Astrocyte of the cerebellum (primary cell): ENCODE results near the gene HSDL2.

ENCODE experiments used
- DNase-seq: peaks from one replicate; pipeline ENCODE4 v3.0.0-alpha.2; 2011; ENCODE audit warnings: low read depth
- H3K4me3 ChIP-seq: 2 replicates; pipeline ENCODE4 v1.5.1; 2011; ENCODE audit warnings: mild to moderate bottlenecking, low read depth, low read length, moderate library complexity
- in situ Hi-C: cut with HindIII; loops from 2 replicates; pipeline ENCODE4 v1.10.0; 2017; ENCODE audit warnings: low sequenced_read_pairs
- TF ChIP-seq, protein P1 (sequence below): IDR thresholded peaks from 2 replicates; pipeline ENCODE4 v1.5.1; 2012; ENCODE audit warnings: low read length, low read depth, moderate library complexity, mild to moderate bottlenecking; ENCODE audit errors: missing control alignments

The HSDL2 gene

DNA sequence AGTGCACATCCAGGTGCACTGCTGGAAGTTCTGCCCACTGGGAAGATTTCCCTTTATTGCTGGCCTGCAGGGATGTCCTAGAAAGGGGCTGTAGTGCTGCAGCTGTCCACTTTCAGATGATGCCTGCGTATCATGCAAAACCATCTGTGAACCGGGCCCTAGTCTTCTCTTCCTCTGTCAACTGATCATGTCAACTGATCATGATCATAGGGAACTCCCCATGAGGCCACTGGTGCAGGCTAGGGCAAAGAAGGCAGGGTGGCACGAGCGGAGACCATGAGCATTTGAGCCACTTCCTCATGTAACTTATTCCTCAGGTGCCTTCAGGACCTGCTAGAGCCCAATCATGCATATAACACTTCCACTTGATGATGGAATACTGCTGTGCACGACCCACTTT lies 4.5 kb upstream of the HSDL2 start:
- DNase-seq, result no peak
- TF ChIP-seq, protein P1, sequence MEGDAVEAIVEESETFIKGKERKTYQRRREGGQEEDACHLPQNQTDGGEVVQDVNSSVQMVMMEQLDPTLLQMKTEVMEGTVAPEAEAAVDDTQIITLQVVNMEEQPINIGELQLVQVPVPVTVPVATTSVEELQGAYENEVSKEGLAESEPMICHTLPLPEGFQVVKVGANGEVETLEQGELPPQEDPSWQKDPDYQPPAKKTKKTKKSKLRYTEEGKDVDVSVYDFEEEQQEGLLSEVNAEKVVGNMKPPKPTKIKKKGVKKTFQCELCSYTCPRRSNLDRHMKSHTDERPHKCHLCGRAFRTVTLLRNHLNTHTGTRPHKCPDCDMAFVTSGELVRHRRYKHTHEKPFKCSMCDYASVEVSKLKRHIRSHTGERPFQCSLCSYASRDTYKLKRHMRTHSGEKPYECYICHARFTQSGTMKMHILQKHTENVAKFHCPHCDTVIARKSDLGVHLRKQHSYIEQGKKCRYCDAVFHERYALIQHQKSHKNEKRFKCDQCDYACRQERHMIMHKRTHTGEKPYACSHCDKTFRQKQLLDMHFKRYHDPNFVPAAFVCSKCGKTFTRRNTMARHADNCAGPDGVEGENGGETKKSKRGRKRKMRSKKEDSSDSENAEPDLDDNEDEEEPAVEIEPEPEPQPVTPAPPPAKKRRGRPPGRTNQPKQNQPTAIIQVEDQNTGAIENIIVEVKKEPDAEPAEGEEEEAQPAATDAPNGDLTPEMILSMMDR, result no peak
- in situ Hi-C loops, result no loop called here
- no peak overlapping the region for H3K4me3 ChIP-seq

GRCh38 chr9:112377087-112377486 lies 2.8 kb upstream of the HSDL2 start:
- TF ChIP-seq, protein P1, result no peak
- DNase-seq, result no peak
- in situ Hi-C loops, result no loop called here
- H3K4me3 ChIP-seq, result no peak overlapping the region

GRCh38 chr9:112377684-112378327 lies 2.1 kb upstream of the HSDL2 start:
- in situ Hi-C loops, result no loop called here
- peak overlapping the region; percentile 56 for H3K4me3 ChIP-seq
- TF ChIP-seq, protein P1, result no peak
- no peak for DNase-seq

GRCh38 chr9:112378328-112379176 lies 1.4 kb upstream of the HSDL2 start:
- peak overlapping the region; percentile 56 for H3K4me3 ChIP-seq
- no peak for DNase-seq
- in situ Hi-C loops, result no loop called here
- TF ChIP-seq, protein P1, result no peak

- in situ Hi-C loops, result no loop called here
- peak overlapping the region; percentile 56 for H3K4me3 ChIP-seq
- TF ChIP-seq, protein P1, result no peak
- peak; percentile 95 for DNase-seq
These were observed 469 bp upstream of the HSDL2 start for GRCh38 chr9:112379177-112380101.

- DNase-seq, result no peak
- in situ Hi-C loops, result no loop called here
- peak overlapping the region; percentile 56 for H3K4me3 ChIP-seq
- TF ChIP-seq, protein P1, result no peak
These were observed 915 bp downstream of the HSDL2 start for GRCh38 chr9:112380825-112381221.
